Activated CD8-positive, alpha-beta memory T cell treated with anti-CD3 and anti-CD28 coated beads for 24 hours (primary cell): ENCODE results near the gene CHRNB1.

Experiments used
- DNase-seq: peaks from one replicate; pipeline ENCODE4 v3.0.0-alpha.2; 2020

Gene CHRNB1

GRCh38 chr17:7486181-7486580 lies 41.3 kb downstream of the CHRNB1 start:
- DNase-seq, result no peak

- DNase-seq, result no peak
Observed at GRCh38 chr17:7490144-7490543, 45.3 kb downstream of the CHRNB1 start.

- no peak for DNase-seq
Observed at GRCh38 chr17:7491583-7491982, 46.7 kb downstream of the CHRNB1 start.

GRCh38 chr17:7493941-7494340 lies 49.1 kb downstream of the CHRNB1 start:
- no peak for DNase-seq

- DNase-seq, result no peak
Observed at GRCh38 chr17:7495906-7496434, 51.1 kb downstream of the CHRNB1 start.

GRCh38 chr17:7496470-7497183 lies 51.8 kb downstream of the CHRNB1 start:
- no peak for DNase-seq

GRCh38 chr17:7497228-7497627 lies 52.4 kb downstream of the CHRNB1 start:
- DNase-seq, result no peak

- no peak for DNase-seq
Observed at GRCh38 chr17:7497636-7498035, 52.8 kb downstream of the CHRNB1 start.

GRCh38 chr17:7499161-7499560 lies 54.3 kb downstream of the CHRNB1 start:
- no peak for DNase-seq

- no peak for DNase-seq
Observed at GRCh38 chr17:7501729-7502128, 56.9 kb downstream of the CHRNB1 start.

- no peak for DNase-seq
Observed at GRCh38 chr17:7502171-7502847, 57.4 kb downstream of the CHRNB1 start.

GRCh38 chr17:7502987-7503386 lies 58.1 kb downstream of the CHRNB1 start:
- DNase-seq, result no peak

- DNase-seq, result no peak
Observed at GRCh38 chr17:7503521-7503920, 58.7 kb downstream of the CHRNB1 start.
